ENCODE data around the gene LMOD3.

Gene LMOD3

GRCh38 chr3:69082805-69083204 lies 39.6 kb downstream of the LMOD3 start:
- TF ChIP-seq, protein P1, sequence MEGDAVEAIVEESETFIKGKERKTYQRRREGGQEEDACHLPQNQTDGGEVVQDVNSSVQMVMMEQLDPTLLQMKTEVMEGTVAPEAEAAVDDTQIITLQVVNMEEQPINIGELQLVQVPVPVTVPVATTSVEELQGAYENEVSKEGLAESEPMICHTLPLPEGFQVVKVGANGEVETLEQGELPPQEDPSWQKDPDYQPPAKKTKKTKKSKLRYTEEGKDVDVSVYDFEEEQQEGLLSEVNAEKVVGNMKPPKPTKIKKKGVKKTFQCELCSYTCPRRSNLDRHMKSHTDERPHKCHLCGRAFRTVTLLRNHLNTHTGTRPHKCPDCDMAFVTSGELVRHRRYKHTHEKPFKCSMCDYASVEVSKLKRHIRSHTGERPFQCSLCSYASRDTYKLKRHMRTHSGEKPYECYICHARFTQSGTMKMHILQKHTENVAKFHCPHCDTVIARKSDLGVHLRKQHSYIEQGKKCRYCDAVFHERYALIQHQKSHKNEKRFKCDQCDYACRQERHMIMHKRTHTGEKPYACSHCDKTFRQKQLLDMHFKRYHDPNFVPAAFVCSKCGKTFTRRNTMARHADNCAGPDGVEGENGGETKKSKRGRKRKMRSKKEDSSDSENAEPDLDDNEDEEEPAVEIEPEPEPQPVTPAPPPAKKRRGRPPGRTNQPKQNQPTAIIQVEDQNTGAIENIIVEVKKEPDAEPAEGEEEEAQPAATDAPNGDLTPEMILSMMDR (IDR thresholded peaks at IDR 0.05; ENCODE audit: low read depth, low read length, missing control alignments): no peak
- H3K4me3 ChIP-seq (ENCODE audit: low read depth, low read length): no peak overlapping the region
- DNase-seq (ENCODE audit: low read depth): peak; percentile 83

DNA sequence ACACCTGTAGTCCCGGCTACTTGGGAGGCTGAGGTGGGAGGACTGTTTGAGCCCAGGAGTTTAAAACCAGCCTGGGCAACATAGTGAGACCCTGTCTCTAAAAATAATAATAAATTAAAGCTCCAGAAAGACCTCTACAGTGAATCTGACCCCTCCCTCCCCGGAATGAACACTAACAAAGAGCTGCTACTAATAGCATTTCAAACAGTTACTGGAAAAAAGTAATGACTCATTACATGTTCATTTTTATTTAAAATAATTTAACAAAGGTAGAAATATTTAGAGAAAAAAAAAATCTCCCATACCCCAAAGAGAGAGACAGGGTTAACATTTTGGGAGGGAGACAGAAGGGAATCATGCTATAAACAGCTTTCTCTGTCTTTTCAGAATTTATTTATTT lies 40.0 kb downstream of the LMOD3 start:
- no peak for DNase-seq (ENCODE audit: low read depth)
- TF ChIP-seq, protein P1 (IDR thresholded peaks at IDR 0.05; ENCODE audit: low read depth, low read length, missing control alignments): no peak
- no peak overlapping the region for H3K4me3 ChIP-seq (ENCODE audit: low read depth, low read length)

DNA sequence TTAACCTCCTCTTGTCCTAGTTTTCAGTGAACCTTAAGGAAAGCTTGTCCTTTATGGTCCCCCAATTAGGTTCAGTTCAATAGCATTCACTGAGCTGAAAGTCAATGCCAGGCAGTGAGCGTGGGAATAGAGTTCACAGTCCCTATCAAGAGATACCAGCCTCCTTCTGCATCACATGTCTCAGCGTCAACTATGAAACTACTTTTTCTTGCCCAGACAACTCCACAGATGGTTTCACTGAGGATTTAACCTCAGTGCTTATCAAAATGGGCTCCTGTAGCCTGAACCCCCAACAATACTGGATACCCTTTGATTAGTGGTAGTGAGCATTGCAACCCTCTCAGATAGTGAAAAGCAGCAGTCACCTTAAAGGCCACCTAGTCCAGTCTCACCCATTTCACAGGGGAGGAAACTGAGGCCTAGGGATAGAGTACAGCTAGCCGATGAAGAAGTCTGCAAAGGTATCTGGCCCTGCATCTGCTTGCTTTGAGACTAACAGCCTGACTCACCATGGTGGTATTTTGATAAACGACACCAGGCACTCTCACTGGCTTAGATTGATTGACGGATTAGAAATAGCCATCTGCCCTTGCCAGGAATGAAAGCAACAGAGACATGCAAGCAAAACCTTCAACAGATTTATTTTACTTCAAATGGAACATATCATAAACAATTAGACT lies 40.7 kb downstream of the LMOD3 start:
- TF ChIP-seq, protein P1 (IDR thresholded peaks at IDR 0.05; ENCODE audit: low read depth, low read length, missing control alignments): no peak
- no peak overlapping the region for H3K4me3 ChIP-seq (ENCODE audit: low read depth, low read length)
- no peak for DNase-seq (ENCODE audit: low read depth)

DNA sequence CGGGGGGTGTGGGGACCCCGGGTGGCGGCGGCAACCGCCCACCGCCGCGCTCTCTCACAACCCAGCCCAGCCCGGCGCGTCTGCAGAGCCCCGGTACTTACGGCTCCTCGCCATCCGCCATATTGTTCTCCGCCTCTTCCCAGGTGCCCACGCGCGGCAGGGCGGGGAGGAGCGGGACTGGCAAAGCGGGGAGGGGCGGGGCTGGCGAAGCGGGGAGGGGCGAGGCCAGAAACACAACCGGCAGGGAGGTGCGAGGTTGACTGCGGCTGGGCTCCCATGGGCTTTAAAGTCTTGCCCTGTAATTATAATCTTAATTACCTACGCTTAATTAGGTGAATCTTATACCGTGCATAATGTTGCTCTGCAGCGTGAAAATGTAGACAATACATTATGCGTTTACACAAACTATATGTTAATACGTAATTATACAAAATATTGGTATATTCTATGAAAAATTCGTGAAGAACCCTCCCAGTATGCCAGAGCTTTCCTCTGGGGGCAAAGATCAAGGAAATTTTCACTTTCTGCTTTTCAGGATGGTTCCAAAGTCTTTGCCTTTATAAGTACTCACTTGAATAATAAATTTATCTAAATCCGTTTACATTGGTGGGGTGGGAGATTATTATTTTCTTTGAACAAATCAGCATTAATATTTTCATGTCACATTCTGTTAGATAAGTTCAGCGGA lies 42.0 kb downstream of the LMOD3 start, which contains the start of gene UBA3:
Gene UBA3 (minus strand): TSS at position 133 of the 688 bp plus-strand sequence. CDS start 12 bp downstream, at position 121.
- H3K4me3 ChIP-seq (ENCODE audit: low read depth, low read length): peak within 1 kb of the TSS; percentile 94
- TF ChIP-seq, protein P1 (IDR thresholded peaks at IDR 0.05; ENCODE audit: low read depth, low read length, missing control alignments): no peak
- peak; percentile 67 for DNase-seq (ENCODE audit: low read depth)

DNA sequence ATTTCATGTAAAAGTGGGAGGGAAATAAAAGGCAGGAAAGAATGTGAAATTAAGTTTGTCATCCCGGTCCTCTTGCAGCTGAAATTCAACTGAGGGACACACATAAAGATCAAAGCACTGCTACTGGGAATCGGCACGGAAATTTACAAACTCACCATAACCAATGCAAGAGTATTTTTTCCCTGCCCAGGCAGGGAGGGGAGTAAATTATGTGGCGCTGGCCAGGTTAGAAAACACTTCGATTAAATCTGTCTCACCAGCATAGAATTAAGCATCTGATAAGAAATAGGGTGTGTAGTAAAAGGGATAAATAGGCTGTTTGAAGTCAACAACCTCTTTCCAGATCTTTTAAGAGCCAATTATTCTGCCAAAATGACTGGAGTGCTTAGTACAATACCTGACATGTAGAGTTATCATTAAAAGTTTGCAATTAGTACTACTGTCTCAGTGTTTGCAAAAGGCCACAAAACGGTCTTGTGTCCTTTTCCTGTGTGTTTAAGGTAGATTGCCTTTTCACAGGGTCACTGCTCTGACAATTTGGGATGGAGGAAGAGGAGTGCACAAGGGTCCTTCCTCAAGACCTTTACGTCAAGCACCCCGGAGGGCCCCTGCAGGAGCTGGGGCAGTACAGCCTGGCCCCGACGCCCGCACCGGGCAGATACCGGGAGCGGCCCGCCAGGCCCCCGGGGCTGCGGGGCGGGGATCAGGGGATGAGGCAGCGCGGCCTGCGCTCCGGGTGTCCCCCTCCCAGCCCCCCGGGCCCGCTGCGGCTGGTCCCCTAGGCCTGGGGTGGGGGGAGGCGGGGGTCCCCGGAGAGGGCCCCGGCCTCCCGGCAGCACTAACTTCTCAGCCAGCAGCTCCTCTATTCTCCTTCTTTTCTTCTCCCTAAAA lies 42.9 kb downstream of the LMOD3 start:
- DNase-seq (ENCODE audit: low read depth): no peak
- peak overlapping the region; percentile 94 for H3K4me3 ChIP-seq (ENCODE audit: low read depth, low read length)
- TF ChIP-seq, protein P1 (IDR thresholded peaks at IDR 0.05; ENCODE audit: low read depth, low read length, missing control alignments): no peak

- TF ChIP-seq, protein P1 (IDR thresholded peaks at IDR 0.05; ENCODE audit: low read depth, low read length, missing control alignments): no peak
- DNase-seq (ENCODE audit: low read depth): no peak
- no peak overlapping the region for H3K4me3 ChIP-seq (ENCODE audit: low read depth, low read length)
Measured at GRCh38 chr3:69072928-69073327, 49.5 kb downstream of the LMOD3 start.
